Measurements from ENCODE around the gene TEX52.

DNA sequence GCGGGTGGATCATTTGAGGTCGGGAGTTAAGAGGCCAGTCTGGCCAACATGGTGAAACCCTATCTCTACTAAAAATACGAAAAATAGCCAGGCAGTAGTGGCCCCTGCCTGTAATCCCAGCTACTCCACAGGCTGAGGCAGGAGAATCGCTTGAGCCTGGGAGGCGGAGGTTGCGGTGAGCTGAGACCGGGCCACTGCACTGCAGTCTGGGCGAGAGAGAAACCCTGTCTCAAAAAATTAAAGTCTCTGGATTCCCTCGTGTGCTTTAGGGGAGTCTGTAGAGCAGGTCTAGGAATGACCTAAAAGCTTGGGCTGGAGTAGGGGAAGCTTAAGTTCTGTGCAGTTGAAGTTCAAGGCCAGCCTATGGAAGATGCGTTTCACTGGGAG lies 33.2 kb upstream of the TEX52 start:
- TF ChIP-seq CTCF (IDR thresholded peaks at IDR 0.05 in 2 of 3, conservative IDR thresholded peaks at IDR 0.05 in 1 of 3; ENCODE audit: borderline replicate concordance in 1 of 3, insufficient read depth in 1 of 3, low read depth in 2 of 3, low read length in 2 of 3) (no peak), CBX3 (IDR thresholded peaks at IDR 0.05; ENCODE audit: low read depth) (no peak), REST (IDR thresholded peaks at IDR 0.05; ENCODE audit: low read depth) (no peak), RAD21 (IDR thresholded peaks at IDR 0.05; ENCODE audit: low read depth) (no peak), TCF7L2 (IDR thresholded peaks at IDR 0.05; ENCODE audit: borderline replicate concordance, extremely low read depth, insufficient read depth, insufficient read length) (no peak), POLR2A (IDR thresholded peaks at IDR 0.05; ENCODE audit: borderline replicate concordance, extremely low read depth, insufficient read depth, insufficient read length) (no peak), EZH2 (IDR thresholded peaks at IDR 0.05) (no peak), EGR1 (IDR thresholded peaks at IDR 0.05; ENCODE audit: low read depth) (no peak), SIN3A (IDR thresholded peaks at IDR 0.05; ENCODE audit: low read depth) (no peak; the same call in 1 of the 2 replicates)

All from HCT116 (cell line).